GM18907 (cell line): ENCODE results near the gene JAML.

ENCODE experiments used
- ATAC-seq: cut with Tn5 transposase; IDR thresholded peaks from one replicate; pipeline ENCODE4 v1.9.1; 2021; ENCODE audit warnings: mild to moderate bottlenecking, moderate library complexity; ENCODE audit not compliant: unreplicated experiment

The JAML gene

DNA sequence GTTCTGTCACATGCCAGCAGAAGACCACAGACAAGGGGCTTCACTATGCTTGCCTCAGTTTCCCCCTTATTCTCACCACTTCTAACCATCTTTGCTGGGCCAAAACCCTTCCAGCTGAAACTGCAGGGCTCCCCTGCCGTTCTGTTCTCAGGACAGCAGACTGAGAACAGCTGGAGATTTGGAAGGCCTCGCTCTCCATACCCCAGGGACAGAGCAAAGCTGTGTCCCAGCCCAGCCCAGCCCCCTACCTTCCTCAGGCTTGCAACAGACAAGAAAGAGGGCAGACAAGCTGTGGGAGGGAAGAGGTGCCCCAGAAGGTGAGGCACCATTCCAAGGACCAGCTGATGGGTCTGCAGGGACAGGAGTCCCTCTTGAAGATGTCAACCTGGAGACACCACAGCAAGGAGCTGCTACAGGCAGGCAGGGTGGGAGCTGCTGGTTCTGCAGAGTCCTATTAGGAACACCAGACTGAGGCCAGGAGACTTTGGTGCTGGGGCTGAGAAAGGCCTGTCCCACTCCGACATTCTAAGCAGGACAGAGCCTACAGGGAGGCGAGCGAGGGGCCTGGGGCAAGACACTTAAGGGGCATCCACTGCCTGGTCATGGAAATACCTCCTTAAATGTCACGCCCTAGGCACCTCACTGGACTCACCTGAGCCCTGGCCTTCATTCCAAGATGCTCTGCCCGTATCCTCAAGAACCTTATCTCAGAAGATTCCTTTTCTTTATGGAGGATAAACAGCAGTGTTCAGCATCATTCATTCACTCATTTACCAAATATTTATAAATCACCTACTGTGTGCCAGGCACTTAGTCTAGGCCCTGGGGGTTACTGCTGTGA, 55.3 kb downstream of the JAML start:
- no peak for ATAC-seq

DNA sequence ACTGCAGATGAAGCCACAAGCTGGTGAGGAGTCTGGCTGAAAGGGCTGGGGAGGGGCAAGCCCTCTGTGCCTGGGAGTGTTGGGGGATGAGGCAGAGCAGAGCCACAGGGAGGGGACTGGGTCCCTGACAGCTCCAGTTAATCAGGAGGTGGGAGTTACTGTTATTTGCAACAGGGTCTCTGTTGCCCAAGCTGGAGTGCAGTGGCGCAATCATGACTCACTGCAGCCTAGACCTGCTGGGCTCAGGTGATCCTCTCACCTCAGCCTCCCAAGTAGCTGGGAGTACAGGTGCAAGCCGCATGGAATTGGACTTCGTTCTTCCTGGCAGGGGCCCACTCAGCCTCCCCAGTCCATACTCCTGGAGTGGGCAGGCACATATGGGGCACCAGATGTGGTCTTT, 56.1 kb downstream of the JAML start:
- ATAC-seq = no peak

DNA sequence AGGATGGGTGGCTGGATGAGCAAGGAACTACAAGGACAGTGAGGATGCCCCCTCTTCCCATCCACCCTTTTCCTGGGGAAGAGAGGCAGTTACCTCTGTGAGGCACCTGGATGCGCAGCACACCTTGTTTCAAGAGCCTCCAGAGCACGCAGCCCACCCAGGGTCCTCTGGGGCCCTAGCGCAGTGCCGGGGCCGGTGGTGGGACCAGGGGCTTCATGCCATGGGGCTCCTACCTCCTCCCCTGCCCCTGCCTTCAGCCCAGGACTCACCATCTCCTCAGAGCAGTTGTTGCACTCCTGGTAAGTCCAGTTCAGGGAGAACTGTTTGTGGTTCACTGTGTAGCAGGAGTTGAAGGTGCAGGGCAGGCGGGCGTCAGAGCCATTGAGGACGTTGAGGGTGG, 56.5 kb downstream of the JAML start:
- ATAC-seq = no peak

DNA sequence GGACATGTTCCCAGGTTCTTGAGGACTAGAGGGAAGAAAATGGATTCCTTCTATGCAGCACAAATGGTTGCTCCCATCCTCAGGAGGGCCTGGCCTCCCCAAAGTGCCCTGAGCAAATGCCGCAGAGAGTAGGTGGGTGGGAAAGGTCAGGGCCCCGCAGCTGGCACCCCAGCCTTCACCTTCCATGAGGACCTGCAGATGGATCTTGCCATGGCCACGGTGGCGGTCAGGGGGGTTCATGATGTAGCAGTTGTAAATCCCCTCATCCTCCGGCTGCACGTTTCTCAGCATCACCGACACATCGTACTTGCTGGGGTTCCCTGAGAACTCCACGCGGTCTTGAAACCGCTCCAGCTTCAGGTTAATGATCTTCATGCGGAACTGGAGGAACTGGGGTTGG, 56.9 kb downstream of the JAML start:
- no peak for ATAC-seq

DNA sequence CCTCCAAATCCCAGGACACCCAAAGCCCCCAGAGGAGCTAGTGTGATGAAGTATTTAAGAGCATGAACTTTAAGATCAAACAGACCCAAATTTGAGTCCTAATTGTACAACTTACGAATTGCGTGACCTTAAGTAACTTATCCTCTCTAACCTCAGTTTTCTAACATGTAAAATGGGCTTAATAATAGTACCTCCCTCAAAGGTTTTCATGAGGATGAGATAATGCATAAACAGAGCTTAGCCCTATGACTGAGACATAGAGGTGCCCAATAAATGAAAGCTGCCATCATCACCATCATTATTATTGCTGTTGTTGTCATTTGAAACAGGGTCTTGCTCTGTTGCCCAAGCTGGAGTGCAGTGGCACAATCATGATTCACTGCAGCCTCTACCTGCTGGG, 57.6 kb downstream of the JAML start:
- ATAC-seq = no peak

DNA sequence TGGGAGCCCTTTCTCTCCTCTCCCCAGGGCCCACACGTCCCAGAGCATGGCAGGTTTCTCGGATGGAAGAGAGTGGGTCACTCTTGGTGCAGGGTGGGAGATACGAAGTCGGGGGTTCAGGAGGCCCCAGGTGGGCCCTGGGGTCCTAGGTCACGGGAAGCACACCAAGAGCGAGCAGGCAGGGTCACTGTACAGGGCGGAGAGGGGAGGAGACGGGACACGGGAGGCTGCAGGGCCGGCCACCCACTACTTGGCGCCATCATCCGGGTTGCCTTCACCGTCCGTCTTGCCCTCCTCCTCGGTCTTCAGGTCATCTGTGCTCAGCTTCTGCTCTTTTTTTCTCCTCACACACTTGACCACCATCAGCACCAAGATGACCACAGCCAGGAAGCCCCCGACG, 58.2 kb downstream of the JAML start:
- no peak for ATAC-seq

DNA sequence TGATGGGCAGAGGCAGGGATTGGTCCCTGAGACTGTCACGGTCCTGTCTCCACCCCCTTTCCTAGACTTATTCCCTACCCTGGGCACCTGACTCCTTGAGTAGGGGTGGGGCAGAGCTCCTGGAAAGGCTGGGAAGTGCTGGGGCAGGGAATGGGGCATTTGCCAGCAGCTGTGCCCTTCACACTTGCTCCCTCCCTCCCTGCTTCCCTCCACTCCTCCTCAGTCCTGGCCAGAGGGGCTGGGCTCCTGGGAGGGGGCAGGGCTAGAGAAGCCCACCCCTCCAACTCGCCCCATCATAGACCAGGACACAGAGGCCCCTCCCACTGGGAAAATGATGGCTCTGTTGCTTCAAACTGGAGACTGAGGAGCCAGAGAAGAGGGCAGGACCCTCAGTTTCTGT, 59.9 kb downstream of the JAML start:
- no peak for ATAC-seq

- no peak for ATAC-seq
Observed at GRCh38 chr11:118163494-118163893, 61.3 kb downstream of the JAML start.

DNA sequence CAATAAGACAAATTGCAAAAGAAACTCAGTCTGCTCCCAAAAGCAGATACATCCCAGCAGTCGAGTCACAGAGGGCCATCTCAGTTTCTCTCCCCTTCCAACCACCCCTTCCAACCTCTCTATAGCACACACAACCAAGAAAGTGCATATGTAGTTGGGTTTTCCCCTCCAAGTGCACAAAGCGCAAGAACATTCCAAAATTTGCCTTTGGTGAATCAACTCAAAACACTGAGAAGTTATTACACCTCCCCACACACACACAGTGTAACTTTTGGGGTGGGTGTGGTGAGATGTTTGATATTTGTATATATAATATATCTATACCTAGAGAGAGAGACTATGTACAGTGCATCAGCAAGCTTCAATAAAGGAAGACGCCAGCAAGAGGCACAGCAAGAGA, 62.0 kb downstream of the JAML start:
- no peak for ATAC-seq

DNA sequence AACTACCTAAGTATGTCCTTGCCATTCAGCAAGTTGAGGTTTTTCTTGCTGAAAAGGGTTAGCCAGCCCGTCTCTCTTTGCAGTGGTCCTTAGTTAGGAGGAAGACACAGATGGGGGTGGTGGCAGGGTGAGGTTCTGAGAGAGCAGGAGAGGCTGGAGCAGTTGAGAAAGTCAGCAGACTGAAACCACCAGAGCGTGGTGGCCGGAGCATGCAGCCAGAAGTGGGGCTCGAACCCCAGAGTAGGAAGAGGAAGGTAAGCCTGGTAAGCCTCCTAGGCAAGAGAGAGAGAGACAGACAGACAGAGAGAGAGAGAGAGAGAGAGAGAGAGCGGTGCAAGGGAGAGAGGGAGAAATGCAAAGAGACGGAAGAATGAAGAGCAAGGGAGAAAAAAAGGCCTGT, 63.0 kb downstream of the JAML start:
- ATAC-seq = no peak

DNA sequence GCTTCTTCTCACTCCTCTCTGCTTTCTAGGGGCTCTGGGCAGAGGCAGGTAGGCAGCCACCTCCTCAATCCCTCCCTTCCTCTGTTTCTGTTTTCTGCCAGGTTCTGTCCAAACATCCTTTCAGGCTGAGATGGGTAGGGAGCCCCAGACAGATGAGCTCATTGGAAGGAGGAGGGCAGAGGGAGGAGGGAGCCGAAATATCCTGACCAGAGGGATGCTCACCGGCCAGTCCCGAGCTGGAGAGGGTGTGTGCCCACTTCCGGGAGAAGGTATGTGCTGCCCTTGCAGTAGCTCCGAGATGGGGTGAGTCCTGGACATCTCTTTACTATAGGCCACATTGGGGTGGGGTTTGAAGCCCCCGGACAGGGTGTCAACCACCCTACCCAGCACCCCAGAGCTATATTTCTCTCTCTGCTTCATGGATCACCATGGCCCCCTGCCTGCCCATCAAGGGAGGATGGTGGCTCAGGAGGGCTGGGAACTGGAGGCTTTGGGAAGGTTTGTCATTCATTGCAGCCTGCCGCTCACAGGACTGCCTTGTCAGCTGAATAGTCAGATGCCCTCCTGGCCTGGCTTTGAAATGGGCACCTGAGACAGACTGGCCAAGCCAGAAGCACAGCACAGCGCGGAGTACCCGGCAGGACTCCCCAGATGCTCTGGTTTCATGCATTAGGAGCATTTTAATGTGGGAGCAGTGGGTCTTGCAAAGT, 67.5 kb downstream of the JAML start:
- ATAC-seq = no peak

DNA sequence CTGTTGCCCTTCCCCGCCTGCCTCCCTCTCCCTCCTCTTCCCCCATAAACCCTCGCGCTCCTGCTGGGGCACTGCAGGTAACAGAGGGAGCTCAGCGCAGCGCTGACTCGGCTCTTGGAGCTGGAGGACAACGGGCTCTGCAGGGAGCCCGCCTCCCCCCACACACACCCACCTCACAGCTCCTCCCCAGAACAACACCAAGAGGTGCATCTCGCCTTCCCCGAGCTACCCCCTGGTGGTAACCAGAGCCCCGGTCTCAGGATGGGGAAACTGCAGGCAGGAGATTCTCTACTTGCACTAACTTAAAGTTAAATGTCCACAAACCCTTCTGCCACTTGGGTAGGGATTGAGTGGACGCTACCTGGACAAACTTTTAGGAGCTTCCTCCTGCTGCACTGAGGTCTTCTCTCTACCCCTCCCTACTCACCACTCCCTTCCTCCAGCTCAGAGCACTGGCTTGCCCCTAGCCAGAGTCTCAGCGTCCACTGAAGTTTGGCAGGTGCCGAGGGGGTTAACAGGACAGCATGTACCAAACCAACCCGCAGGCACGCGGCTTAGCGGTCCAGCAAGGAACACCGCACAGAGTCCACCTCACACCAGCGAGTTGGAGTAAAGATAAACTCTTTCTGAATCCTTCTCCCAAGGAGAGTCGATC, 68.2 kb downstream of the JAML start:
- ATAC-seq = no peak

DNA sequence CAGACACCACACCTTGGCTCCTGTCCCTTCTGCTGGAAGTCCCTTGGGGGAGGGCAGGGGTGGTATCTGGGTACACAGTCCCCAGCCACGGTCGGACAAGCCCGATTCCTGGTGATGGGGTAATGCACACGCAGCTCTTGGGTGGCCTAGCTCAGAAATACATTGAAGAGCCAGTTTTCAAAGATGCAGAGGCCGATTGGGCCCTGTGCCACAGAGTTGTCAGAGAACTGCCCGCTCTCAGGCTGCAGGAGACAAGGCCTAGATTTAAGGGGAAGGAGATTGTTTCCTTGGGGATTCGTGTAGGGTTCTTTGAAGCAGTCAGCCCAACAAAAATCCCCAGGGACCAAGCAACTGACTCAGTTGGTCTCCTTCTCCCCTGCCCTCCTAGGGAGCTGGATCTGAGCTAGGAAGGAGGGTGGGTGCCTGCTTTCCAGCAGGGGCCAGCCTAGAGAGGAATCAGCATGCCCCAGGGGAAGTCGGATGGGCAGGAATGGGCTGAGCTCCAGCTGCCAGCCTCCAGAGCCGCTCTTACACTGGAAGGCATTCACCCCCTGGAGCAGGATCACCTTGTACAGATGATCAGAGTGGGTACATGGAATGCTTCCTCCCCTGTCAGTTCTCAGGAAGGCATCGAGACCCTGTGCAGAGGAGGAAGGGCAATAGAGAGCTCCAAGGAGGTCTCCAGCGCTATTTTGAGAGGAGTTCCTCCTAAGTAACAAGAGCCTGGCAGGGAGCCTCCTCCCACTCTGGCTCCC, 68.9 kb downstream of the JAML start:
- ATAC-seq = no peak

DNA sequence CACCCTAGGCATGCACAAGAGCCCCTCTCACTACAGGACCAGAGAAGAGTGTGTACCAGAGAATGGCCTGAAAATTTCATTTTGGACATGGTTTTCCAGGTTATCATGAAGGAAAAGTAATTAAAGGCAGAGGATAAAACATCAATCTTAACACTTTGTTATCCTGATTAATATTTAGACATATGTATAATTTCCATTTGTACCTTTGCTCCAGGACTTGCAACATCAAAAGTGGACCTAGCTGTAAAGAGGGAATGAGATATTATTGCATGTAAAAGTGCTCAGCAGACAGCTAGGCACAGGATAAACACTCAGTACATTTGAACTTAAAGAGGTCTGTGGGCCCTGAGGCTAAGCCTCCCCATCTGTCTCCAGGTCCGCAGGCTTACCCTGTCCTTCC, 70.2 kb downstream of the JAML start:
- no peak for ATAC-seq

GRCh38 chr11:118153976-118154375, 70.8 kb downstream of the JAML start:
- no peak for ATAC-seq

DNA sequence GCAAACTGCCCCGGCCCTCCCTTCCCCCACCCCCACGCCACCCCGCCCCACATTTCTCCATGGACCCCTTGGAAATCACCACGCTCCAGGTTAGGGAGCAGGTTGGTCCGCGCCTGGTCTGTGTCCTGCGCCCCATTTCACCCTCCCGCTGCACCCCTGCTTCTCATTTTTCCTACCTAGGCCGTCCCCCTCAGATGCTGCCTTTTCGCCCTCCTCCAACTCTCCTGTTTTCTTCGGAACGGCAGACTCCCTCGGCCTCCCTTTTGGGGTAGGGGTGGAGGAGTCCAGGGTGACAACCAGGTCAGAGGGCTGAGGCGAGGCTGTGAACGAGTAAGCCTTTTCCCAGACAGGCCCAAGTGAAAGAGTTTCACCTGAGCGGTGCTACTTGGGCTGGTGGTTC, 71.3 kb downstream of the JAML start:
- no peak for ATAC-seq

- no peak for ATAC-seq
Observed at GRCh38 chr11:118152552-118153471, 72.0 kb downstream of the JAML start, which contains the start of gene SCN4B. SCN4B (minus strand) TSS chr11:118152823; CDS start chr11:118152673, 150 bp downstream.

DNA sequence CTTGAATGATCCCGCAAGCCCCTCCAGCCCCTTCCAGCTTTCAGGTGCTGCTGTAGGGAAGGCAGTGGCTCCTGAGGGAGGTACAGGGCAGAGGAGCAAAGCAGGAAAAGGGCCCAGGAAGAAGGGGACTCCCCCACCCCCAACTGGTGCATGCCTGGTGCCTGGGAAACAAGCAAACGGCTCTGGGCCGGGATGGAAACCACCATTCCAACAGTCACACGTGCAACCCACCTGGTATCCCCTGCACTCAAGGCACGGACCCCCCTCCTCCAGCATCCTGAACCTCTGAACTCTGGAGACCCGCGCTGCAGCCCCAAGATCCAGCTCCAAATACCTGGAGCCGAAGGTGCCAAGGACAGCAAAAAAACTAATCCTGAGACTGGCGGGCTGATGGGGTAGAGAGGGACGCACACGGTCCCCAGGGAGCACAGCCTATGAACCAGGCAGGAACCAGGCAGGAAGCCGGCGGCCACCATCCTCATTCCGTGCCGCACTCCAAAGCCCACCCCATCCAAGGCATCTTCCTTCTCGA, 72.7 kb downstream of the JAML start:
- no peak for ATAC-seq

GRCh38 chr11:118151431-118151830, 73.4 kb downstream of the JAML start:
- no peak for ATAC-seq

DNA sequence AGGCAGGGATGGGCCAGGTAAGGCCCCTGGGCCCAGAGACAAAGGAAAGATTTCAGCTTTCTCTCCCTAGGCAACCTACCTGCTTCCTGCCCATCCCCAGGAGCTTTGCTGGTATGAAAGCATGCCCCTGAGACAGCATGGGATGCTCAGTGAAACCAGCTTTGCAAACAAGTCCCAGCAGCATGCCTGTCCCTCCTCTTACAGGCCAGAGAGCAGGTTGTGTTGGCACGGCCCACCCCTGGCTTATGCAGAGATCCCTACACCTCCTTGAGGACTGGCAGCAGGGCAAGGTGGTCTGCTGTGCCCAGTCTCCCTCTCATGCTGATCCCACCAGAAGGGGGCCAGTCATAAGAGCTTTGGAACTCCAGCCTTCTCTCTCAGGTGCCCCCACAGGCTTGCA, 75.3 kb downstream of the JAML start:
- ATAC-seq = no peak
